Stimulated activated CD8-positive, alpha-beta memory T cell treated with anti-CD3 and anti-CD28 coated beads, Interleukin-4, amount 100 ng/mL, for 48 hours (primary cell): Measurements from ENCODE around the gene DNAJC5G.
"Not testable (repeated sequence)": the region's sequence is repeated elsewhere in the genome, so short reads cannot be mapped to it uniquely, and the experiment has no call there.

ENCODE experiments used
- DNase-seq: peaks from one replicate; pipeline ENCODE4 v3.0.0-alpha.2; 2020

DNAJC5G gene

DNA sequence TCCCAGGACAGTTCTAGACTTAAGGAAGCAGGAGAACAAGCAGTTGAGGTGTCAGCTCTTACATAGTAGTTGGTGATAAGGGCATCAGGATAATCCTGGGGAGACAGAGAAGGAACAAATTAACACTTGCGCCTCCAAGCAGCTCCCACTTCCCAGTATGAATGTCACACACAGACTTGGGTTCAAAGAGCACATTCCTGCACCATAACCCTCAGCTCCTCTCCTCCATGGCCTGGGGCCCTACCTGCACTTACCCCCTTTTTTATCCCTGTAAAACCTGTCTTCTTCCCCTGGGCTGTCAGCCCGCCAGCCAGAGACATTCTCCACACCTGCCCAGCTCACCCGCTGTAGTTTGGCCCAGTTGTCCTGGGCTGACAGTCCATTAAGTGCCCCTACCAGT, 36.9 kb downstream of the DNAJC5G start:
- DNase-seq = no peak

DNA sequence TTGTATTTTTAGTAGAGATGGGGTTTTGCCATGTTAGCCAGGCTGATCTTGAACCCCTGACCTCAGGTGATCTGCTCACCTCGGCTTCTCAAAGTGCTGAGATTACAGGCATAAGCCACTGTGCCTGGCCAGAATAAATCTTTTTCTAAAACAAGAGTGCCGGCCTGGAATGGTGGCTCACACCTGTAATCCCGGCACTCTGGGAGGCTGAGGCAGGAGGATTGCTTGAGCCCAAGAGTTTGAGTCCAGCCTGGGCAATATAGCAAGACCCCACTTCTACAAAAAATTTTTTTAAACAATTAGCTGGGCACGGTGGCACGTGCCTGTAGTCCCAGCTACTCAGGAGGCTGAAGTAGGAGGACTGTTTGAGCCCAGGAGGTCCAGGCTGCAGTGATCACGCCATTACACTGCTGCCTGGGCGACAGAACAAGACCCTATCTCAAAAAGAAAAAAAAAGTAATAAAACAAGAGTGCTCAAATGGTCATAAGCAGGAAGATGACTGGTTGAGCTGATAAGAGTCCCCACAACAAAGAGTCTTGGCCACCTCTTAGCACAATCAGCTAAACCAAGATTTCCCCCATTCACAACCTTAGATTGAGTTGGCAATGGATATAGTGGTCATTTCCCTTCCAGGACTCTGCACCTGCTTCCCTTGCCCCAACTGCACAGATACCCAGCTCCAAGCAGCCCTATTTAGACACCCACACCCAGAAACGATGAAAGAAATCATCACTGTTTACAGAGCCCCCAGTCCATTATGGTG, 38.8 kb downstream of the DNAJC5G start:
- no peak for DNase-seq

DNA sequence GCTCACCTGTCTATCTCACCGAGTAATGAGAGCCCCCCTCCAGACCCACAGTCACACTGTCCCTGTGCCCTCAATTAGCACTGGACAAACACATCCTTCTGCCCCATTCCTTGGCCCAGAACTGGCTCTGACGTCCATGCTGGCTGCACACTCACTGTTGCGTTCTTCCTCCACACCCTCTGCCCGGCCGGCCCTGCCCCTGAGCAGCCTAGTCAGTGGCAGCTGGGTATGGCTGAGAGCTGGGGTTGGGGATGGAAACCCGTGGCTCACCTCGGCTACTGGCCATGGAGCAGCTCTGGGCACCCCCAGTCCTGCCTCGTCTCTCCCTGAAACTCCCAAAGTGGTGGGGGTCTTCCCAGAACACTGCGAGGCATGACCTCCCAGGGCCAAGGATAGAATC, 39.5 kb downstream of the DNAJC5G start:
- no peak for DNase-seq

DNA sequence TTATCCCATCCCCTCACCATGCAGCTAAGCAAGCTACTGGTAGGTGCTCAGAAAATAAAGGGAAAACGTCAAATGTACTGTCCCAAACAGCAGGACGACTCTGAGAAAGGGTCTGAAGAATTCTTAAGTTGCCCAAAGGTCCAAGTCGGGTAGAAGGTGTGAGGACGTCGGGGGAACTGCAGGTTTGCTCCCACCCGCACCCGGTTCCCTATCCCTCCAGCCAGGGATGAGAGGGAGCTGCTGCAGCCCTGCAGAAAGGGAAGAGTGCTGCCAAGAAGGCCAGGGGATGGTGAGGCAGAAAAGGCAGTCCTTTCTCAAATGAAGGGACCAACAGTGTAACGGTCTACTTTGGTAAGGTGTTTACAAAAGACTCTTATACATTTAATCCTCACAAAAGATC, 39.9 kb downstream of the DNAJC5G start:
- no peak for DNase-seq

DNA sequence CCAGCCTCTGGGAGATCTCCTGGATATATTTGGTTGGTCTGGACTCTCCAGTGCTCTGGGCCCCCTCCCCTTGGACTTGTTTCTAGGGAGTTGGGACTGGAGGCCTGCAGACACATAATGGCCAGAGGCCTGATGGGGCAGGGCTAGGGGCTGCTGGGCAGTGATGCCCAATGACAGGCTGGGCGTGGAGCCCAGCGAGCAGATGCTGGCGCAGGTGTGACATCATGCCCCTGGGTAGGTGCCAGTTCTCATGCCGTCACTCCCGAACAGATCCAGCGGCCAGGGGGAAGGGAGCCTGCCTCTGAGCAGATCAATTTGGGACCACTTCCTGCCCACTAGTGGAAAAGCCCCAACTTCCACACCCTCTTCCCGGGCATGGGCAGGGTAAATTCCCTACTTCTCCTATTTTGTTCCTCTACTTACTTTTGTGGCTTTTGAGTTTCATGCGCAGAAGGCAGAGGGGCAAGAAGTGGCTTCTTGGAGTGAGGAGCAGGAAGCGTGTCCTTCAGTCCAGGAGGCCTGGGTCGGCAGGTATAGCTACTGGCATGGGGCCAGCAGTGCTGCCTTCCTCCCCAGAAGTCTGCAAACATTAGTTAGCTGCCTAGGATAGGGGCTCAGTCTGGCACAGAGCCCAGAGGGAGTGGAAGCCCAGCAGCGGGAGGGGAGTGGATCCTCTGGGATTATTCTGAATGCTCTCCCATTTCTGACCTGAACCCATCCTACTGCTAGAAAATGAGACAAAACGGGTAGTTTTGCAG, 41.6 kb downstream of the DNAJC5G start:
- DNase-seq = no peak

DNA sequence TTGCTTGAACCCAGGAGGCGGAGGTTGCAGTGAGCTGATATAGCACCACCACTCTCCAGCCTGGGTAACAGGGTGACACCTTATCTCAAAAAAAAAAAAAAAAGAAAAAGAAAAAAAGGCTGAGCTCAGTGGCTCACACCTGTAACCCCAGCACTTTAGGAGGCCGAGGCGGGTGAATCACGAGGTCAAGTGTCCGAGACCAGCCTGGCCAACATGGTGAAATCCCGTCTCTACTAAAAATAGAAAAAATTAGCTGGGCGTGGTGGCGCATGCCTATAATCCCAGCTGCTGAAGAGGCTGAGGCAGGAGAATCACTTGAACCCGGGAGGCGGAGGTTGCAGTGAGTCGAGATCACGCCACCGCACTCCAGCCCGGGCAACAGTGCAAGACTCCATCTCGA, 44.6 kb downstream of the DNAJC5G start:
- not testable (repeated sequence) for DNase-seq

DNA sequence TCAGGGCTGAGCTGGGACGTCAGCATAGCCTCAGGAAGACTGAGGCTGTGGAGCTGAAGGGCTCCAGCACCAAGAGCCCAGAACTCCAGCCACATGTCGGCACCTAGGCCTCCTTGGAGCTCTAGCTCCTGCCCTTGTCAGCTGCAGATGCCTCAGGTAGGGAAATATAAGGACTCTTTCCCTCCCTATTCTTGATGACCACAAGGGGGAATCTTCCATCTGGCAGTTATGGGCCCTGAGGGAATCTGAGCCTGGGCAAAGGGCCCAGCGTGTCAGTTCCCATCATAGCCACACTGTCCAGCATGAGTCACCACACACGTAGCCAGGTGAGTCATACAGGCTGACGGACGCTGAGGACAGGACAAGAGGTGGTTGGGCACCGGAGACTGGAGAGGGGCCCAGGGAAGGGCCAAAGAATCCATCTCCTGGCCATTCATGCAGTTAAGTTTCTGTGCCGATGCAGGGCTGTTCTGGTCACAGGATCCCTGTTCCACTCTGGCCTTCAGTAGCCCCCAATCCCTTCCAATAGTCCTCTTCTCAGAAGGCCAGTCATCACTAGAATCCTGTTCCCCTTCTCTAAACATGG, 45.8 kb downstream of the DNAJC5G start:
- DNase-seq = no peak

DNA sequence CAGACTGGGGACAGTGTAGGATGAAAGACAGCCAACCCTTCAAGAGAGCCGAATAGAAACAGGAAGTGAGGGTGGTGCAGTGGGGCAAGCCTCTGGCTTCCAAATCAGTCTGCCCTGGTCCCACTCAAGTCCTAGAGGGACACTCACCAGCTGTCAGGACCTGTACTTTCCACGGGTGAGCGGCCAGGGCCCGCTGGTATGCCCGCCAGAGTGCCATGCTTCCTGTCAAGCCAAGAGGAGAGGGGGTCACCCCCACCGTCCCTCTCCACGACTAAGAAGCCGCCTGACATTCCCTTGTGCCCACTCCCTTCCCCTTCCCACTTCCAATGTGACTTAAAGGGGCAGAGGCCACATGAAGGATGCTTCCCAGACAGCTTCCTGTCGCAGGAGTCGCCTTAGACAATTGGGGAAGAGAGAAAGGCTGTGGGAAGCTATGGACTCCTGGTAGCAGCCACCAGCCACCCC, 47.1 kb downstream of the DNAJC5G start:
- DNase-seq = peak; percentile 36

DNA sequence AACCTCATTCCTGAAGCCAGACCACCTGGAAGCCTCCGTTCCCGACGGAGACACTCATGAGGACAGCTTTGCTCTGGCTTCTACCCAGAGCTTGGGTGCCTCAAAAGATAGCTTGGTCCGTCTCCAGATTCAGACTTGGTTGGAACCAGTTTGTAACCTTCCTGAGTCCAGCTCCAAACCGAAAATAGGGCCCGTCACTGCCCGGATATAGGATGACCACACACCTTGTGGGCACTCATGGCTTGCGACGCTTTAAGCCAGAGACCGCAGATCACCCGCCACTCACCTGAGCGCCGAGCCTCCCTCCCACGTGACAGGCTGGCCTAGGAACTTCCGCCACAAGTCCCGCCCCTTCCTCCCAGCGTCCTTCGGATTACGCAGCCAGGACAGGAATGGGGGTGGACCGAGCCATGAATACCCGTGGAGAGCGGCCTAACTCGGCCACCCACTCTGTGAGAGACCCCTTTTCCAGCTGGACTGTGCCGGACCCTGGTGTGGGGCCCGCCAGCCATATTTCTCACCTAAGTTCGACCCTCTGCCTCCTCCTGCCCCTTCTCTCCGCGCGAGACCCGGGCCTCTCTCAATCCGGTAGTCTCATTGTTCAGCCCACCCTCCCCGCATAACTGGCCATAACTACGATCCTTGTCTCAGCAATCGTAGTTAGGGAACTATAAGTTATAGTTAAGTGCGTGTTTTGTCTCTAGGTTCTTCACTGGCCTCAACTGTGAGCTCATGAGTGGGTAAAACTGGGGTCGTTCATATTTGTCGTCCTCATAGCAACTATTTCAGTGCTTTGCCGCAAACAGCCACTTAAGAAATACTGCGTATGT, 47.7 kb downstream of the DNAJC5G start, which contains the start of gene MPV17:
MPV17 (minus strand) TSS at position 332 of the 830 bp plus-strand sequence. CDS start 580 bp downstream, outside the sequence.
- DNase-seq = peak; percentile 92

DNA sequence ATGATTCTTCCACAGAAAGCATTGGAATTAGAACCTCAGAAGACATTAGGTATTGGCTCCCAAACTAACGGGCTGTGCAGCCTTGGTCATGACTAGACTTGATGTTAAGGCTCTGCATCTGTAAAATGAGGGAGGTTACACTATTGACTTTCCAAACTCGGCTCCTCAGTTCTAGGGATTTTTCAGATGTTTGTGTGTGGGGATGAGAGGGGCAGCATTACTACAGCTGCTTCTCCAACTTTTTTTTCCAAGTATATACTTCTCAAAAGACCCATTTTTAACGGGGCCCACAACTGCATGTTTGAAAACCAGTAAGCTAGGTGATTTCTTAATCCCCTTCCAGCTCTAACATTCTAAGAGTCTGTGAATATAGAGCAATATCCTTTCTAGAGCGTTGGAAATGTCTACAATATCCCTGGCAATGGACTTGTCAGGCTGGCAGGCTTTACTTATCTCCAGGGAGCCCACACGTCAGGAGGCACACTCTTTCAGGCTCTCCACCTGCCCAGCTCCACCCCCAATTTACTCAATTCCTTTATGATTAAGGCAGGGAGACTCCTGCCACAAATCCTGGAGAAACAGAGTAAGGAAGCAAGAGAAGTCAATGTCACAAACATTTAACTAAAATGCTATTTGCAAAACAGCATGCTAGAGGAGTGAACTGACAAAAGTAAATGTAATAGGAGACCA, 48.5 kb downstream of the DNAJC5G start:
- DNase-seq = no peak

DNA sequence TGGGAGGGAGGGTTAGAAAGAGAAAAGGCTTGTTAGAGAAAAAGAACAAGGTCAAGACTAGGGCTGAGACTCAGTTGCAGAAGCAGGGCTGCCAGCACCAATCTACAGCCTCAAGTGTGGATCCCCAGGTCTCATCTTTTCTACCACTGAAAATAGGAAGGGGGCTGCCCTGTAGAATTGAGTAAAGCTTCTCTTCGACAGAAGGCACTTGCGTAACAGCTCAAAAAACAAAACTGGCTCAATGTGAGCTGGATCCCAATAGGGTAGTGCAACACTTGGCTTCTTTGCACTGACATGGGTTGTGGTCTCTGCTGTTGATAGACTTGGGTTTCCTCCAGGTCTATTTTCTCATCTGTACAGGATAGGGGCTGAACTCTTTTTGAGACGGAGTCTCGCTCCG, 49.5 kb downstream of the DNAJC5G start:
- no peak for DNase-seq
